ENCODE data around the gene ZNF787. TPM values are rescaled to one million over a fixed set of nuclear protein-coding genes. Genes with fewer than 3 reads are reported as not detected.

Gene ZNF787
- total and polyA plus RNA-seq, 2 of the 13 experiments (the other 11 are each of a cell fraction or from before 2014, with no cell fraction given), result 15.1 to 42.8 TPM

GRCh38 chr19:56140583-56141416 is 19.7 kb upstream of the ZNF787 start, which contains the start of gene ZNF444 (continued):
- TF ChIP-seq ZNF296 (CRISPR knock-in tag; conservative IDR thresholded peaks at IDR 0.05) (no peak), GATAD1 (CRISPR knock-in tag; IDR thresholded peaks at IDR 0.05) (peak; percentile 82), LCORL (IDR thresholded peaks at IDR 0.05) (no peak), LCORL (CRISPR knock-in tag; IDR thresholded peaks at IDR 0.05) (no peak; the same call in 1 of the 2 replicates), SNAPC5 (CRISPR knock-in tag; IDR thresholded peaks at IDR 0.05; ENCODE audit: borderline replicate concordance) (no peak), ZNF512 (CRISPR knock-in tag; IDR thresholded peaks at IDR 0.05) (no peak), ZNF878 (CRISPR knock-in tag; IDR thresholded peaks at IDR 0.05) (no peak), RELA (CRISPR knock-in tag; IDR thresholded peaks at IDR 0.05) (no peak), MXD3 (CRISPR knock-in tag; IDR thresholded peaks at IDR 0.05) (no peak), SATB2 (CRISPR knock-in tag; IDR thresholded peaks at IDR 0.05) (no peak), HHEX (CRISPR knock-in tag; IDR thresholded peaks at IDR 0.05) (no peak), ZNF34 (CRISPR knock-in tag; IDR thresholded peaks at IDR 0.05; ENCODE audit: borderline replicate concordance) (no peak), RAD21 (CRISPR knock-in tag; IDR thresholded peaks at IDR 0.05) (peak; percentile 40; the same call in 1 of the 2 replicates), U2AF2 (IDR thresholded peaks at IDR 0.05; ENCODE audit: low read depth, low read length) (no peak), ZNF138 (CRISPR knock-in tag; IDR thresholded peaks at IDR 0.05; ENCODE audit: low read depth) (no peak), ZBTB42 (CRISPR knock-in tag; IDR thresholded peaks at IDR 0.05) (no peak), IRX3 (CRISPR knock-in tag; IDR thresholded peaks at IDR 0.05; ENCODE audit: borderline replicate concordance, low read depth) (no peak), ZNF672 (CRISPR knock-in tag; IDR thresholded peaks at IDR 0.05) (no peak), ZNF883 (CRISPR knock-in tag; IDR thresholded peaks at IDR 0.05; ENCODE audit: not compliant biosample characterization) (no peak), KAT7 (CRISPR knock-in tag; IDR thresholded peaks at IDR 0.05; ENCODE audit: borderline replicate concordance) (no peak), BCLAF1 (IDR thresholded peaks at IDR 0.05) (no peak)
- TF ChIP-seq, protein P1, sequence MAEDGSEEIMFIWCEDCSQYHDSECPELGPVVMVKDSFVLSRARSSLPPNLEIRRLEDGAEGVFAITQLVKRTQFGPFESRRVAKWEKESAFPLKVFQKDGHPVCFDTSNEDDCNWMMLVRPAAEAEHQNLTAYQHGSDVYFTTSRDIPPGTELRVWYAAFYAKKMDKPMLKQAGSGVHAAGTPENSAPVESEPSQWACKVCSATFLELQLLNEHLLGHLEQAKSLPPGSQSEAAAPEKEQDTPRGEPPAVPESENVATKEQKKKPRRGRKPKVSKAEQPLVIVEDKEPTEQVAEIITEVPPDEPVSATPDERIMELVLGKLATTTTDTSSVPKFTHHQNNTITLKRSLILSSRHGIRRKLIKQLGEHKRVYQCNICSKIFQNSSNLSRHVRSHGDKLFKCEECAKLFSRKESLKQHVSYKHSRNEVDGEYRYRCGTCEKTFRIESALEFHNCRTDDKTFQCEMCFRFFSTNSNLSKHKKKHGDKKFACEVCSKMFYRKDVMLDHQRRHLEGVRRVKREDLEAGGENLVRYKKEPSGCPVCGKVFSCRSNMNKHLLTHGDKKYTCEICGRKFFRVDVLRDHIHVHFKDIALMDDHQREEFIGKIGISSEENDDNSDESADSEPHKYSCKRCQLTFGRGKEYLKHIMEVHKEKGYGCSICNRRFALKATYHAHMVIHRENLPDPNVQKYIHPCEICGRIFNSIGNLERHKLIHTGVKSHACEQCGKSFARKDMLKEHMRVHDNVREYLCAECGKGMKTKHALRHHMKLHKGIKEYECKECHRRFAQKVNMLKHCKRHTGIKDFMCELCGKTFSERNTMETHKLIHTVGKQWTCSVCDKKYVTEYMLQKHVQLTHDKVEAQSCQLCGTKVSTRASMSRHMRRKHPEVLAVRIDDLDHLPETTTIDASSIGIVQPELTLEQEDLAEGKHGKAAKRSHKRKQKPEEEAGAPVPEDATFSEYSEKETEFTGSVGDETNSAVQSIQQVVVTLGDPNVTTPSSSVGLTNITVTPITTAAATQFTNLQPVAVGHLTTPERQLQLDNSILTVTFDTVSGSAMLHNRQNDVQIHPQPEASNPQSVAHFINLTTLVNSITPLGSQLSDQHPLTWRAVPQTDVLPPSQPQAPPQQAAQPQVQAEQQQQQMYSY (CRISPR knock-in tag; IDR thresholded peaks at IDR 0.05), result no peak

Measured in HepG2 (cell line).